GM13977 (cell line): ENCODE results near the gene PADI1.

Source experiments
- DNase-seq: peaks from one replicate; pipeline ENCODE4 v3.0.0; 2012; ENCODE audit warnings: low spot score
- in situ Hi-C: fragments of 300-500 bp; cut with MboI; formaldehyde crosslinking; loops from one replicate; pipeline ENCODE4 v1.12.0; 2022; ENCODE audit warnings: low sequenced_read_pairs, low pct_unique_long_range_greater_than_20kb, mixed read lengths, inconsistent platforms; ENCODE audit not compliant: unreplicated experiment
- TF ChIP-seq, protein P1 (sequence below): IDR thresholded peaks from 2 replicates; pipeline ENCODE4 v1.5.1; 2012; ENCODE audit warnings: mild to moderate bottlenecking, control low read depth; ENCODE audit not compliant: insufficient read depth; ENCODE audit errors: extremely low read depth, missing control alignments

The PADI1 gene

DNA sequence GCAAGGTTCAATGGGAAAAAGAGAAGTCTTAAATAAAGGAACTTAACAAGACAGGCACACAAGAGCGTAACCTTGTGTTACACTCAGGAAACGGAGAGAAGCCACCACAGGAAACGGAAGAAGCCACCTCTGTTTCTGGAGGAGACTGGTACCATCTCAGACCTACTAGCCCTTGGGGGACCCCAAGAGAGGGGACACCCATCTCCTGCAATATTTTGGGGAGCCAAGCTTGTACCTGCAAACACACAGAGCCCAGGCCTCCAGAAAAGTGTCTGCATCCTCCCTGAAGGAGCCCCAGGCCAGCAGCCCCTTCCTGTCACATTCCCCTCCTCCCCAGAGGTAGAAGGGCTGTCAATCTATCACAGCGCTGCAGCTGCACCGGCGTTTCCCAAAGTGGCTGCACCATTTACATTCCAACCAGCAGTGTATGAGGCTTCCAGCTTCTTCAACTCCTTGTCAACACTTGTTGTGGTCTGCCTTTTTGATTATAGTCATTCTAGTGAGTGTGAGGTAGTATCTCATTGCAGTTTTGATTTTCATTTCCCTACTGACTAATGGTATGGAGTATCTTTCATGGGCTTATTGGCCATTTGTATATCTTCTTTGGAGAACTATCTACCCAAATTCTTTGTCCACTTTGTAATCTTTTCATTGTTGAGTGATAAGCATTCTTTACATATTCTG lies 23.0 kb upstream of the PADI1 start:
- TF ChIP-seq, protein P1, sequence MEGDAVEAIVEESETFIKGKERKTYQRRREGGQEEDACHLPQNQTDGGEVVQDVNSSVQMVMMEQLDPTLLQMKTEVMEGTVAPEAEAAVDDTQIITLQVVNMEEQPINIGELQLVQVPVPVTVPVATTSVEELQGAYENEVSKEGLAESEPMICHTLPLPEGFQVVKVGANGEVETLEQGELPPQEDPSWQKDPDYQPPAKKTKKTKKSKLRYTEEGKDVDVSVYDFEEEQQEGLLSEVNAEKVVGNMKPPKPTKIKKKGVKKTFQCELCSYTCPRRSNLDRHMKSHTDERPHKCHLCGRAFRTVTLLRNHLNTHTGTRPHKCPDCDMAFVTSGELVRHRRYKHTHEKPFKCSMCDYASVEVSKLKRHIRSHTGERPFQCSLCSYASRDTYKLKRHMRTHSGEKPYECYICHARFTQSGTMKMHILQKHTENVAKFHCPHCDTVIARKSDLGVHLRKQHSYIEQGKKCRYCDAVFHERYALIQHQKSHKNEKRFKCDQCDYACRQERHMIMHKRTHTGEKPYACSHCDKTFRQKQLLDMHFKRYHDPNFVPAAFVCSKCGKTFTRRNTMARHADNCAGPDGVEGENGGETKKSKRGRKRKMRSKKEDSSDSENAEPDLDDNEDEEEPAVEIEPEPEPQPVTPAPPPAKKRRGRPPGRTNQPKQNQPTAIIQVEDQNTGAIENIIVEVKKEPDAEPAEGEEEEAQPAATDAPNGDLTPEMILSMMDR = no peak
- no peak for DNase-seq
- in situ Hi-C loops = no loop called here

DNA sequence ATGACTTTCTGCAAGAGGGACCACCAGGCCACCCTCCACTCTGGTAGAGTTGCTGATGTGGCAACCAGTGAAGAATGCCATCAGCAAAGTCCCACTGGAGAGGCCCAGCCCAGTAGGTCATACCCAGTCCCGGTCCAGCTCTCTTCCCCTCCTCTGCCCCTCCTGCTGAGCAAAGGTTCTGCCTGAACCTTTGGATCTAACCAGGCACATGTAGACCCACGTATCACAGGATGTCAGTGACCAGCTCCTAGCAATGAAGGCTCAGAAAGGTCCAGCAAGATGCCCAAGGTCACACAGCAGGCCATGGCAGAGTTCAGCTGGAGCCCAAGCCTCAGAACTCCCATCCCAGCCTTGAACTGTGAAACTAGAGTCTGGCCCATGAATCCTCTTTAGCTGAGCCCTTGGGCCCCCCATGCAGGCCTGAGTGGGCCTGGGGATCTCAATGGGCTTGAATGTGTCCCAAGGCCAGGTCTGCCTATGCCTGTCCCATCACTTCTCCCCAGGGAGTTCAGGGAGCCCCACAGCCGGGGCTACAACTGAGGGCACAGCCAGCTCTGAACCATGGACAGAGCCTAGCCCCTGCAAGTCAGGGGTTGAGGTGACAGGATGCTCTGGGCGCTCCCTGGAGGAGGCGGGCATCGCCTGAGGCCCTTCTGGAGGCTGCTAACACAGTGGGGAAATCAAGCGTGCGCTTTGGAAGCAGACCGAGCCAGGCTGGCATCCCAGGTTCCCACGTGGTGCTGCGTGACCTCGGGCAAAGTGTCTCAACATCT lies 21.4 kb upstream of the PADI1 start:
- in situ Hi-C loops = no loop called here
- no peak for DNase-seq
- TF ChIP-seq, protein P1 = no peak

DNA sequence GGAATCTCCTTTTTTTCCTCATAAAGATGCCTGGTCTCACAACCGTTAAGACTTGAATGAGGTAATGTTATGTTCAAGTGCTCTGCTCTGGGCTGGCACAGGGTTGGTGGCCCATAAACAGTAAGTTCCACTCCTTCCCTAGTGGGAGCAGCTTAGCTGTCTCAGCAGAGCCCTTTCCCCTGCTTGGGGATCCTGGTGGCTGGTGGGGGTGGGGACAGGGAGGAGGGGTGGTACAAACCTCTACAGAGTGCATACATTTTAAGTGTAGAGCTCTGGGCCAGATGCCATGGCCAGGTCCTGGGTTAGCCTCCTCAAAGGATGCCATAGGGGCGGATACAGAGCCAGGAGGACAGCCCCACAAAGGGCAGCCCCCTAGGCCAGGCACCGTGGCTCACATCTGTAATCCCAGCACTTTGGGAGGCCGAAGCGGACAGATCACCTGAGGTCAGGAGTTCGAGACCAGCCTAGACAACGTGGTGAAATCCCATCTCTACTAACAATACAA lies 20.7 kb upstream of the PADI1 start:
- DNase-seq = no peak
- in situ Hi-C loops = no loop called here
- TF ChIP-seq, protein P1 = no peak

DNA sequence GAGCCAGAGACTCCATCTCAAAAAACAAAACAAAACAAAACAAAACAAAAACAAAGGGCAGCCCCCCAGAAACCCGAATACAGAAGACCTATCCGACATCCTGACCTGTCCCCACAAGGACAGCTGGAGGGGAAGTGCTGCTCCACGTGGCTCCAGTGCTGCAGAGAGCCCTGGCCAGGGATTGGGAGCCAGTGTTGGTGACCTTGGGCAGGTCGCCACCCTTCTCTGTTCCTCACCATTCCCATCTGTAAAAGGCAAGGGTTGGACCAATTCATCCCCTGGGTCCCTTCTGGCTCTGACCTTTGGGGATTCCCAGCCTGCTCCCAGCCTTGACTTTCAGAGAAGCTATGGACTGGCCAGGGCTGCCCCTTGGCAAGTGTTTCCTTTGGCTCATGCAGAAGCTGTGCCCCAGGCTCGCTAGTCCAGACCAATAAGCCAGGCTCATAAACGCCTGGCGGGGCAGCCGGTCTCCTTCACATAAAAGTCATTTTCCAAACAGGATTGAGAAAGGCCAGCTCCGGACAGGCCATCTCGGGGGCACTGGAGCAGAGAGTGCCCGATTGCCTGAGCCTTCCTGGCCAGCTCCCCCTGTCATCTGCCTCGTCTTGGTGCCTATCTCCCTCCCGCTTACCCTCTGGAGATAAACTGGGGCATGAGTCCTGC lies 20.0 kb upstream of the PADI1 start:
- DNase-seq = no peak
- in situ Hi-C loops = no loop called here
- TF ChIP-seq, protein P1 = no peak

DNA sequence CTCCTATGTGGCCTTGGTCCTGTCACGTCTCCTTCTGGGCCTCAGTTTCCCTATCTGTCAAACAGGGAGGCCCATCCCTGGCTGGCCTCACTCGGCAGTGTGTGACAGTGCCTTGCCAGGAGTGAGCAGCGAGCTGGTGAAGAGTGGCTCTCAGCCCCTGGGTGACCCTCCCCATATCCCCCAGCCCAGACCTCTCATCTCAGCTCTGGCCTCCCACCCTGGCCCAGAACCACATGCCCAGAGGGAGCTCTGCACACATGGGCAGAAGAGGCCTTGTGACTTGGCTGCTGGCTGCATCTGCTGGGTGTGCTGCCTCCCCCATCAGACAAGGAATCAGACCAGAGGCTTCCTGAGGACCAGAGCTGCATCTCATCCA lies 19.5 kb upstream of the PADI1 start:
- TF ChIP-seq, protein P1 = no peak
- DNase-seq = no peak
- in situ Hi-C loops = no loop called here

DNA sequence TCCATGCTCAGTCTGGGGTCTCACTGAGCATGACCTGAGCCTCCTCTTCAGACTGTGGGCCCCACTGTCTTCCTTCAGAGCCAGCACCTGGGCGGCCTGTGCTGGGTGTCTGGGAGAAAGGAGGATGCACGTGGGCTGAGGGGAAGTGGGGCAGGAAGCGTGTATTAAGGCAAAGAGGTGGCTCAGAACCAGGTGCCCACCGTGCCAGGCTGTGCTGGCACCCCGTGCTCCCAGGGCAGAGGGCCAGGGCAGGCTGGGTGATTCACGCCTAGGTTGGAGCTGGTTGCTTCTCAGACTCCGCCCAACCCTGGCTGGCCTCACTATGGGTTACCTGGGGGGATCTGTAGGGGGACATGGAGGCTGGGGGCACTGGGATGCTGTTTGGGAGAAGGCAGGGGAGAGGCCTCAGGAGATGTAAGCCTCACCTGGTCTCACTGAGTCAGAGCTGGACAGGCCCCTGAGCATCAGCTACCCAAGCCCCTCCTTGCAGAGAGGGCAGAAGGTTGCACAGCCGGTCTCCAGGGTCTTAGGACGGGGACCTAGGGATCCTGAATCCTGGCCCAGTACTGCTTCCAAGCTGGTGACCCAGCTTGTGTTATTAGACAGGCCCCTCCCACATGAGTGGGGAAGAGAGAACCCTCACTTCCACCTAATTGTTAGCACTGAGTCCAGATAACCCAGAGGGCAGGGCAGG lies 18.6 kb upstream of the PADI1 start:
- TF ChIP-seq, protein P1 = no peak
- in situ Hi-C loops = no loop called here
- no peak for DNase-seq
